ENCODE data around the gene ARHGEF4. TPM values are rescaled to one million over a fixed set of nuclear protein-coding genes. Genes with fewer than 3 reads are reported as not detected.

ARHGEF4 gene
- total RNA-seq, 2 experiments from 2014 or later = 4.2 to 4.3 TPM

DNA sequence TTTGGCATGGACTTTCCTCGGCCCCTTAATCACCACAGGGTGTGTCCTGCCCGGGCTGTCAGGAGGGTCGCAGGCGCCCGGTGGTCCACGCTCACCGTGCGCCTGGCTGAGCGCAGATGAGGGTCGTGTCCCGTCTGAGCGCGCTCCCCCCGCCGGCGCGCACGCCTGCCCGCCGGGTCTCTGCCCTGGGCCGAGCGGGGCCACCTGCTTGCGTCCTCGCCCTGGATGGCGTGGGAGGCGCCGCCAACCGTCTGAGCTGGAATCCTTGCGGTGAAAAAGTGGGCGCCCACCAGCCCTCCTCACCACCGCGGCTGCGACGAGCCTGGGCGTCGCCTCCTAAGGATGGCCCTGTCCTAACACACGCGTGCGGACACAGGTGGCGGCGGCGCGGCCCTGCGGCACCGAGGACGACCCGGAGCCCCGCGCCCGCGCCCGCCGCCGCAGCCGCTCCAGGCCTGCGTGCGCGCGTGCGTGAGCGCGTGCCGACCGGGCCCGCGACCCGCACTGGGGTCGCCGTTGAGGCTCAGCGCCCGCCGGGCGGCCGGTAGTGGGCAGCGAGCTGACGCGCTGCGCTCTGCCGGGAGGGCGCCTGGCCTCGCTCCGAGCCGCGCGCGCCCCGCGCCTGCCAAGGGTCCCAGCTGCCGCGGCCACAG, 126.6 kb downstream of the ARHGEF4 start:
- ATAC-seq (no peak), DNase-seq (peak; percentile 6)
- TF ChIP-seq, protein P1, sequence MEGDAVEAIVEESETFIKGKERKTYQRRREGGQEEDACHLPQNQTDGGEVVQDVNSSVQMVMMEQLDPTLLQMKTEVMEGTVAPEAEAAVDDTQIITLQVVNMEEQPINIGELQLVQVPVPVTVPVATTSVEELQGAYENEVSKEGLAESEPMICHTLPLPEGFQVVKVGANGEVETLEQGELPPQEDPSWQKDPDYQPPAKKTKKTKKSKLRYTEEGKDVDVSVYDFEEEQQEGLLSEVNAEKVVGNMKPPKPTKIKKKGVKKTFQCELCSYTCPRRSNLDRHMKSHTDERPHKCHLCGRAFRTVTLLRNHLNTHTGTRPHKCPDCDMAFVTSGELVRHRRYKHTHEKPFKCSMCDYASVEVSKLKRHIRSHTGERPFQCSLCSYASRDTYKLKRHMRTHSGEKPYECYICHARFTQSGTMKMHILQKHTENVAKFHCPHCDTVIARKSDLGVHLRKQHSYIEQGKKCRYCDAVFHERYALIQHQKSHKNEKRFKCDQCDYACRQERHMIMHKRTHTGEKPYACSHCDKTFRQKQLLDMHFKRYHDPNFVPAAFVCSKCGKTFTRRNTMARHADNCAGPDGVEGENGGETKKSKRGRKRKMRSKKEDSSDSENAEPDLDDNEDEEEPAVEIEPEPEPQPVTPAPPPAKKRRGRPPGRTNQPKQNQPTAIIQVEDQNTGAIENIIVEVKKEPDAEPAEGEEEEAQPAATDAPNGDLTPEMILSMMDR (IDR thresholded peaks at IDR 0.05) = no peak
- no peaks in the 10 kb centered on the region for H3K9me3 Mint-ChIP-seq
- CTCF ChIA-PET = no interaction called here
- peaks cover 10% of the 10 kb centered on the region for H3K4me1 Mint-ChIP-seq (ENCODE audit: low read depth)
- H3K4me3 Mint-ChIP-seq = no peak overlapping the region
- H3K36me3 Mint-ChIP-seq (ENCODE audit: low read depth) = no peaks in the 10 kb centered on the region
- POLR2A ChIA-PET = no interaction called here
- no peak overlapping the region for H3K27ac Mint-ChIP-seq
- intact Hi-C loops (cut with micrococcal nuclease) = no loop called here
- H3K27me3 Mint-ChIP-seq = peaks cover 36% of the 10 kb centered on the region

DNA sequence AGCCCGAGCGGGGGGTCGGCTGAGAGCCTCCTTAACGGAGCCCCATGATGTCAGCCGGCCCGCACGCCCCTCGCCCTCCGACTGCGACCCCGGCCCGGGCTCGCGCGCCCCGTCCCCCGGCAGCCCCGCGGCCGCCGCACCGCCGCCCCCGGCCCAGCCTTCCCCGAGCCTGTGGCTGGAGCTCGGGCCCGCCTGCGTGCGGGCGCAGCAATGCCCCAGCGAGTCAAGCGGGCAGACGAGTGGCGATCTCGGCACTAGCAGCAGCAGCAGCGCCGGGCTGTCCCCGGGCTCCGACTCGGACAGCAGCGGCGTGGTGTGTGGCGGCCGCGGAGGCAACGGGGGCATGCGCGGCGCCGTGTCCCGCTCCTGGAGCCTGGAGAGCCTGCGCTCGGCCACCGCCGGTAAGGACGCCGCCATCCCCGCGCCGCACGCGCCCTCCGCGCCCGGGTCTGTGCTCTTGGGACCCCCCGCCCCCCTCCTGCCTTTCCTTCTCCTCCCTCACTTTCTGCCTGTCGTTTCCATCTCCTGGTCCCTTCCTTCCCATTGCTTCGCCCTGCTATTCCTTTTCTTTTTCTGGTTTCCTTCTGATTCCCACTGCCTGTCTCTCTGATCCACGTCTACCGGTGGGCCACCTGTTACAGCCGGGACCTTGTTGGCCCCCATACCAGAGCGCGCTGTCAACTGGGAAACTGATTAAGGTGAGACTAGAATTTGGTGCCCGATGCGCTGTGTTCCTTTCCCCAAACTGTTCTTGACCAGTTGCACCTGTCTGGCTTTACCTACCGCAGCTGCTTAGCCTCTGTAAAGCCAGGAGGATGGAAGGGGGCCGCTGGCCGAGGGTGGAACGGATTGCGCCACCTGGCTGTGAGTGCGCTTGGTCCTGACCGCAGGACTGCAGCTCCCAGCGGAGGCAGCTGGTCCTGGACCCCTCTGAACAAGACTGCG, 127.4 kb downstream of the ARHGEF4 start:
- H3K27ac Mint-ChIP-seq = no peak overlapping the region
- H3K9me3 Mint-ChIP-seq = no peaks in the 10 kb centered on the region
- ATAC-seq (peak; percentile 51), DNase-seq (peak; percentile 26)
- CTCF ChIA-PET = no interaction called here
- peaks cover 10% of the 10 kb centered on the region for H3K4me1 Mint-ChIP-seq (ENCODE audit: low read depth)
- H3K27me3 Mint-ChIP-seq = peaks cover 36% of the 10 kb centered on the region
- intact Hi-C loops (cut with micrococcal nuclease) = no loop called here
- peak overlapping the region; percentile 48 for H3K4me3 Mint-ChIP-seq
- POLR2A ChIA-PET = no interaction called here
- H3K36me3 Mint-ChIP-seq (ENCODE audit: low read depth) = no peaks in the 10 kb centered on the region
- TF ChIP-seq, protein P1 (IDR thresholded peaks at IDR 0.05) = peak; percentile 18

DNA sequence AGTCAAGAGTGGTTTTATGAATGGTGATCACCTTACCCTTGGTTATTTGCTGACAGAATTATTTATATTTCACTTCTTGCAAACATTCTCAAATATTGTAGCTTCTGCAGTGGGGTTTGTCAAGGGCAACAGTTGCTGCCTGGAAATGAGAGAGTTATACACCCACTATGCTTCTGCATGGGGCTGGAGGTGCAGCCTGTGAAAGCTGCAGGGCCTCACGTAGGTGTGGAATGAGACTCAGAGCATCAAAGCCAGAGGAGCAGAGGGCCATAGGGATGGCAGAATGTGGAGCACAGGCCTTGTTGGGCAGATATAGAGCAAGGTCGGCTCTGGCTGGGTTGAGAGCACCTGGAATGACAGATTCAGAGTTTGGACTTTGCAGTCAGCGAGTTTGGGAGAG, 128.2 kb downstream of the ARHGEF4 start:
- no peak overlapping the region for H3K4me3 Mint-ChIP-seq
- intact Hi-C loops (cut with micrococcal nuclease) = no loop called here
- no peak for DNase-seq
- ChIA-PET CTCF (no interaction called here), POLR2A (no interaction called here)
- ATAC-seq = no peak
- H3K27me3 Mint-ChIP-seq = peaks cover 36% of the 10 kb centered on the region
- H3K9me3 Mint-ChIP-seq = no peaks in the 10 kb centered on the region
- no peaks in the 10 kb centered on the region for H3K36me3 Mint-ChIP-seq (ENCODE audit: low read depth)
- H3K4me1 Mint-ChIP-seq (ENCODE audit: low read depth) = peaks cover 10% of the 10 kb centered on the region
- TF ChIP-seq, protein P1 (IDR thresholded peaks at IDR 0.05) = no peak
- H3K27ac Mint-ChIP-seq = no peak overlapping the region

DNA sequence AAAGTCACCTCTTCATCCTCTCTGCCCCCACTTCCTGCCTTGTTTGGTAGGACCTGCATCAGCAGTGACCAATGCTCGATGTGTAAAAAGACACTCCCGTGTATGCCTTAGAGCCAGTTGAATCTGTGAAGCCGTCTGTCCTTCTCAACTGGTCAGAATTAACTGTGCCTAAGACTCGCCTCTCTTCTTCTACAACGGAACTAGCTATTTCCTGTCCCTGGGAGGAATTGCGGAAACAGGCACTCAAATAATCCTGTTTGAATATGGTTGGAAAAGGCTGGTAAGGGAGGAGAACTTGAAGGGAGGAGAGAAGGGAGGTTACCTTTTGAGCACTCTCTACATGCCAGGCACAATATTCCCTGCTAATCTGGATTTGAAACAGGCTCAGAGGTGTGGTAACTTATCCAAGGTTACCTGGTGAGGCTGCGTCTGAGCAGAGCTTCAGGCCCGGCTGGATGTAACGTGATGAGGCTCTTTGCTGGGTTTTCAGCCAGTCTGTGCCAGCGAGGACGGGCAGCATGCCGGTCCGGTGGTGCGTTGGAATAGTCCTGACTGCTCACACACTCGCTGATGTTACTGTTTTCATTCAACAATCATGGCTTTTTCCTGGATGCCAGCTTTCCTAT, 129.5 kb downstream of the ARHGEF4 start:
- ChIA-PET POLR2A (no interaction called here), CTCF (interaction anchor here (1.0 kb wide), 1 partner anchor 76 kb away, joined by 4 read pairs; no protein-coding TSS in a partner anchor)
- H3K9me3 Mint-ChIP-seq = no peaks in the 10 kb centered on the region
- ATAC-seq = no peak
- H3K36me3 Mint-ChIP-seq (ENCODE audit: low read depth) = no peaks in the 10 kb centered on the region
- intact Hi-C loops (cut with micrococcal nuclease) = no loop called here
- H3K4me3 Mint-ChIP-seq = no peak overlapping the region
- peaks cover 10% of the 10 kb centered on the region for H3K4me1 Mint-ChIP-seq (ENCODE audit: low read depth)
- TF ChIP-seq, protein P1 (IDR thresholded peaks at IDR 0.05) = no peak
- DNase-seq = no peak
- H3K27me3 Mint-ChIP-seq = peaks cover 33% of the 10 kb centered on the region
- H3K27ac Mint-ChIP-seq = no peak overlapping the region

All from activated CD8-positive, alpha-beta T cell treated with anti-CD3 and anti-CD28 coated beads for 36 hours (primary cell).